ENCODE data around the gene ZEB1.

GRCh38 chr10:31303212-31303611 is 15.8 kb upstream of the ZEB1 start:
- TF ChIP-seq FOXA1 (IDR thresholded peaks at IDR 0.05) (no peak), L3MBTL2 (conservative IDR thresholded peaks at IDR 0.05) (no peak), BHLHE40 (IDR thresholded peaks at IDR 0.05; ENCODE audit: borderline replicate concordance) (no peak), SUZ12 (IDR thresholded peaks at IDR 0.05) (no peak)

All from HEK293T (cell line).